NT2/D1 (cell line): ENCODE measurements around the gene GPR108.
A peak's percentile ranks its signal among the peaks of the same experiment; 100 is the strongest.

ENCODE experiments used
- DNase-seq: peaks from one replicate; pipeline ENCODE4 v3.0.0-alpha.2; 2011; ENCODE audit warnings: low read depth, low spot score
- H3K27me3 ChIP-seq: 2 replicates; pipeline ENCODE4 v1.6.0; 2011; ENCODE audit warnings: mild to moderate bottlenecking; ENCODE audit not compliant: insufficient read length, insufficient read depth
- H3K36me3 ChIP-seq: 2 replicates; pipeline ENCODE4 v1.6.1; 2011; ENCODE audit warnings: mild to moderate bottlenecking, low read length, mixed read lengths; ENCODE audit not compliant: insufficient read depth, insufficient read length
- H3K4me1 ChIP-seq: 2 replicates; pipeline ENCODE4 v1.5.1; 2011; ENCODE audit not compliant: insufficient read depth, insufficient read length
- H3K4me3 ChIP-seq: 2 replicates; pipeline ENCODE4 v1.5.1; 2011; ENCODE audit warnings: low read depth; ENCODE audit not compliant: insufficient read length
- H3K9ac ChIP-seq: 2 replicates; pipeline ENCODE4 v1.6.0; 2011; ENCODE audit warnings: low read depth; ENCODE audit not compliant: insufficient read length
- H3K9me3 ChIP-seq: 2 replicates; pipeline ENCODE4 v1.5.1; 2011; ENCODE audit warnings: mild to moderate bottlenecking, low read length; ENCODE audit not compliant: insufficient read depth
- SUZ12 ChIP-seq: IDR thresholded peaks from 2 replicates; pipeline ENCODE4 v1.6.1; 2011; ENCODE audit not compliant: insufficient read length, insufficient read depth; ENCODE audit errors: extremely low read depth
- YY1 ChIP-seq: IDR thresholded peaks from 2 replicates; pipeline ENCODE4 v1.6.1; 2011; ENCODE audit not compliant: insufficient read length, insufficient read depth
- ZNF274 ChIP-seq: IDR thresholded peaks from 2 replicates; pipeline ENCODE4 v1.6.1; 2011; ENCODE audit warnings: mild to moderate bottlenecking, low read depth, low read length

The GPR108 gene

GRCh38 chr19:6735181-6735911, 2.0 kb downstream of the GPR108 start:
- H3K9me3 ChIP-seq = no peaks in the 10 kb centered on the region
- H3K9ac ChIP-seq = peak overlapping the region; percentile 90
- peak overlapping the region; percentile 79 for H3K4me3 ChIP-seq
- no peak for DNase-seq
- TF ChIP-seq YY1 (no peak), SUZ12 (no peak)
- H3K4me1 ChIP-seq = peaks cover 13% of the 10 kb centered on the region
- no peaks in the 10 kb centered on the region for H3K27me3 ChIP-seq
- H3K36me3 ChIP-seq = peaks cover 29% of the 10 kb centered on the region

- H3K9me3 ChIP-seq = no peaks in the 10 kb centered on the region
- no peaks in the 10 kb centered on the region for H3K27me3 ChIP-seq
- H3K4me1 ChIP-seq = peaks cover 13% of the 10 kb centered on the region
- TF ChIP-seq YY1 (no peak), ZNF274 (no peak), SUZ12 (no peak)
- peaks cover 38% of the 10 kb centered on the region for H3K36me3 ChIP-seq
- H3K4me3 ChIP-seq = no peak overlapping the region
- peak overlapping the region; percentile 51 for H3K9ac ChIP-seq
- no peak for DNase-seq
These were observed 3.2 kb downstream of the GPR108 start for GRCh38 chr19:6734096-6734696.

DNA sequence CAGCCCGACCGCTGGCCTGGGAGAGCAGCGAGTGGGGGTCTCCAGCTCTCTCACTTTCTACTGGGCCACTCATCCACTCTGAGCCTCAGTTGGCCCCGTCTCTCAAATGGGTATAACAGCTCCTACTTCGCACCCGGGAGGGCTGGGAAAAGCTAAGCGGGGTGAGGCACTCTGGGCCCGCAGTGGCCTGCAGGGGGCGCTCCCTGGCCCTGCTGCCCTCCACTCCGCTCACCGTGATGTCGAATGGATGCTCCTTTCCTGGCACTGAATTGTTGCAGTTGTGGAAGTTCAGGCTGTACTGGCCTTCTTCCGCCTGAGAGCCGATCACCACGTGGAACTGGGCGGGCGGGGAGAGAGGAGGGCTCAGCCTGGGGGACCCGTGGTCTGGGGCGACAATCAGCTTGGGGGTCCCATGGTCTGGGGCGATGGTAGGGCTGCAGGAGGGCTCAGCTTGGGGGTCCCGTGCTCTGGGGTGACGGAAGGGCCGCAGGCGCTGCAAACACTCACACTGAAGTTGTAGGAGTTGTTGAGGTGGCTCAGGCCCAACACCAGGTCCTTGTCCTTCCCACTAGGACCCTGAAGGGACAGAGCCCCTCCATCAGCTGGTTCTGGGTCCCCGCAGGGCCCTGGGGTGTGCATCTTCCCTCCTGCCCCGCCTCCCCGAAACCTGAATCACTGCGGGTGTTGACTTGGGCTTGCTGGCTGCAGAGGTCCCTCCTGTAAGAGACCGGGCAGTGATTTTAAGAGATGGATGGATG, 3.9 kb downstream of the GPR108 start:
- peak overlapping the region; percentile 51 for H3K9ac ChIP-seq
- H3K36me3 ChIP-seq = peaks cover 42% of the 10 kb centered on the region
- H3K4me1 ChIP-seq = peaks cover 8% of the 10 kb centered on the region
- H3K4me3 ChIP-seq = no peak overlapping the region
- H3K27me3 ChIP-seq = no peaks in the 10 kb centered on the region
- no peak for DNase-seq
- TF ChIP-seq ZNF274 (no peak), YY1 (no peak), SUZ12 (no peak)
- no peaks in the 10 kb centered on the region for H3K9me3 ChIP-seq

DNA sequence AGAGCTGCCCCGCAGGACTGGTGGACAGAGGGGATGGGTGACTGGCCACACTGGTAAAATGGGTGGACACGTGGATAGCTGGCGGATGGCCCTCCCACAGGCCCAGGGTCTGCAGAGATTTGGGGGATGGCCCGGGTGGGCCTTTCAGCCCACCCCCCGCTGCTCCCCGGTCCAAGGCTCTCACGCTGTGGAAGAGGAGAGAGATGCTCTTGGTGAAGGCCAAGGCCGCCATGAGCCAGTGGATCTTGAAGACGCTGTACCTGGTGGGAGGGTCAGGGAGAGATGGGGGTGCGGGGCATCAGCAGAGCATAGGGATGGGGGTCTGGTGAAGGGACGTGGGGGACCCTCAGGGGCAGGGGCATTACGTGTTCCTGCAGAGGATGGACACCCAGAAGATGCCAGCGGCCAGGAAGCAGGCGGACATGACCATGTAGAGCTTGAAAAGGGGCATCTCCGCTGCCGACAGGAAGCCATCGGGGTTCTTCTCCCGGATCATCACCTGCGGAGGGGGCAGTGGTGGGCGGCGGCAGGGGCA, 4.5 kb downstream of the GPR108 start:
- H3K4me3 ChIP-seq = no peak overlapping the region
- TF ChIP-seq YY1 (no peak), SUZ12 (no peak), ZNF274 (no peak)
- no peaks in the 10 kb centered on the region for H3K27me3 ChIP-seq
- H3K36me3 ChIP-seq = peaks cover 42% of the 10 kb centered on the region
- no peak overlapping the region for H3K9ac ChIP-seq
- H3K9me3 ChIP-seq = no peaks in the 10 kb centered on the region
- H3K4me1 ChIP-seq = peaks cover 12% of the 10 kb centered on the region
- no peak for DNase-seq

DNA sequence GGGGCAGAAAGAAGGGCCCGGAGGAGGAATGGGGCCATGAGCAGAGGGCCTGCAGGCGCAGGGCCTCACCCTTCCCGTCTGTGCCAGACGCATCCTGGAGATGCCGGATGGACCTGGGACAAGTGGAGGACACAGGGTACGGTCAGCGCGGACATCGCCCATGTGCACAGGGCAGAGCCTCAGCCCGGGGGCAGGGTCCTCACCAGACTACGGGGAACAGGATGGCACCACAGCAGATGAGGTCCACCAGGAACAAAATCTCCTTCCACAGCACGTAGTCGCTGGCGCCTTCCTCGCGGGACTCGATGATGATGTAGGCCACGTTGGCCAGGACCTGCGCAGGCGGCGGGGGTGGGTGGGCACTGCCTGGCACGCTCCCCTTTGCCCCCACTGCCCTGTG, 5.6 kb downstream of the GPR108 start:
- H3K36me3 ChIP-seq = peaks cover 42% of the 10 kb centered on the region
- no peak overlapping the region for H3K9ac ChIP-seq
- H3K4me3 ChIP-seq = no peak overlapping the region
- H3K4me1 ChIP-seq = peaks cover 12% of the 10 kb centered on the region
- H3K27me3 ChIP-seq = no peaks in the 10 kb centered on the region
- TF ChIP-seq YY1 (no peak), ZNF274 (no peak), SUZ12 (no peak)
- no peaks in the 10 kb centered on the region for H3K9me3 ChIP-seq
- DNase-seq = no peak

DNA sequence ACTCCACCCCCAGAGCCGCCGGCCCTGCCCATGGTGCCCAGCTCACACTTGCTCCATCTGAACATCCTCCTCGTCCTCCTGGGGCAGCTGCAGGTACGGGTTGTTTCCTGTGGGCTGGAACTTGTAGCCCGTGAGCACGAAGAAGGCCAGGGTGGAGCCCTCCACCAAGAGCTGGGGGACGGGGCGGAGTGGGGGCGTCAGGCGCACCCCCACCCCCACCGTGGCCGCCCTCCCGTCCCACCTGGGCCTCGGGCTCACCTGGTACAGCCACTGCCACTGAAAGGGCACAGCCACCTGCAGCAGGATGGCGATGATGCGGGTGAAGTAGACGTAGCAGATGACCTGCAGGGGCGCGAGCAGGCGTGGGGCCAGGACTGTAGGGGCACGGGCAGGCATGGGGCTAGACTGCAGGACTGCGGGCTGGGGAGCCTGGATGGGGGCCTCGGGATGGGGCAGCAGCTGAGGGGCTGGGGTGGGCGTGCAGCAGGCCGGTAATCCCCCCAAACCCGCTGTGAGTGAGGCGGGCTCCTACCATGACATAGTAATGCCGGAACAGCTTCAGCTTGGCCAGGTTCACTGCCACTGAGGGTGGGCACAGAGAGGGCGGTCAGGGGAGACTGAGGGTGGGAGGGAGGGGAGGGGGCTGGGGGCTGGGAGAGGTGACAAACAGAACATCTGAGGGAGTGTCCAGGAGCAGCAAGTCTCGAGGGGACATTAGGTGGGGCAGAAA, 6.3 kb downstream of the GPR108 start:
- TF ChIP-seq SUZ12 (no peak), YY1 (no peak), ZNF274 (no peak)
- Histone ChIP-seq H3K36me3 (peaks cover 42% of the 10 kb centered on the region), H3K4me3 (no peak overlapping the region), H3K27me3 (no peaks in the 10 kb centered on the region), H3K4me1 (peaks cover 12% of the 10 kb centered on the region), H3K9me3 (no peaks in the 10 kb centered on the region), H3K9ac (no peak overlapping the region)
- DNase-seq = no peak
